ENCODE results near the gene NUTM1. TPM values are rescaled to one million over a fixed set of nuclear protein-coding genes. Genes with fewer than 3 reads are reported as not detected.

Gene NUTM1
- total RNA-seq, 2 experiments from 2014 or later = 0.05 TPM; not detected in 1

GRCh38 chr15:34329006-34329405 lies 14.1 kb upstream of the NUTM1 start:
- Mint-ChIP-seq H3K4me1 (ENCODE audit: low read depth) (peaks cover 73% of the 10 kb centered on the region), H3K27ac (peak overlapping the region; percentile 91), H3K36me3 (ENCODE audit: low read depth) (peaks cover 3% of the 10 kb centered on the region), H3K27me3 (ENCODE audit: low read depth) (no peaks in the 10 kb centered on the region), H3K9me3 (no peaks in the 10 kb centered on the region), H3K4me3 (peak overlapping the region; percentile 36)
- DNase-seq = no peak
- intact Hi-C loops (cut with micrococcal nuclease) = no loop called here
- CTCF ChIA-PET = interaction anchor here (0.6 to 2.1 kb wide), 10 partner anchors 9 to 259 kb away, joined by 3 to 8 read pairs (median 4); partner anchors contain the start of genes KATNBL1, LPCAT4, NOP10 and NUTM1

GRCh38 chr15:34330279-34330678 lies 12.8 kb upstream of the NUTM1 start:
- peaks cover 3% of the 10 kb centered on the region for H3K36me3 Mint-ChIP-seq (ENCODE audit: low read depth)
- peaks cover 69% of the 10 kb centered on the region for H3K4me1 Mint-ChIP-seq (ENCODE audit: low read depth)
- no peak for DNase-seq
- no peaks in the 10 kb centered on the region for H3K9me3 Mint-ChIP-seq
- CTCF ChIA-PET = interaction anchor here (0.7 to 1.7 kb wide), 5 partner anchors 38 to 120 kb away, joined by 3 to 5 read pairs (median 4); partner anchors contain the start of gene KATNBL1
- H3K27me3 Mint-ChIP-seq (ENCODE audit: low read depth) = no peaks in the 10 kb centered on the region
- intact Hi-C loops (cut with micrococcal nuclease) = no loop called here
- peak overlapping the region; percentile 77 for H3K27ac Mint-ChIP-seq
- no peak overlapping the region for H3K4me3 Mint-ChIP-seq

GRCh38 chr15:34331809-34332208 lies 11.3 kb upstream of the NUTM1 start:
- intact Hi-C loops (cut with micrococcal nuclease) = no loop called here
- H3K27me3 Mint-ChIP-seq (ENCODE audit: low read depth) = no peaks in the 10 kb centered on the region
- no peaks in the 10 kb centered on the region for H3K9me3 Mint-ChIP-seq
- peak overlapping the region; percentile 97 for H3K27ac Mint-ChIP-seq
- DNase-seq = no peak
- H3K36me3 Mint-ChIP-seq (ENCODE audit: low read depth) = peaks cover 5% of the 10 kb centered on the region
- peaks cover 65% of the 10 kb centered on the region for H3K4me1 Mint-ChIP-seq (ENCODE audit: low read depth)
- CTCF ChIA-PET = no interaction called here
- H3K4me3 Mint-ChIP-seq = peak overlapping the region; percentile 35

GRCh38 chr15:34332553-34333120 lies 10.5 kb upstream of the NUTM1 start:
- Mint-ChIP-seq H3K36me3 (ENCODE audit: low read depth) (peaks cover 9% of the 10 kb centered on the region), H3K4me3 (peak overlapping the region; percentile 35), H3K4me1 (ENCODE audit: low read depth) (peaks cover 59% of the 10 kb centered on the region), H3K9me3 (no peaks in the 10 kb centered on the region), H3K27me3 (ENCODE audit: low read depth) (no peaks in the 10 kb centered on the region), H3K27ac (peak overlapping the region; percentile 97)
- DNase-seq = no peak
- intact Hi-C loops (cut with micrococcal nuclease) = no loop called here
- CTCF ChIA-PET = interaction anchor here (0.6 to 2.4 kb wide), 4 partner anchors 33 to 94 kb away, joined by 3 to 15 read pairs (median 4); partner anchors contain the start of gene LPCAT4

- CTCF ChIA-PET = interaction anchor here (2.4 kb wide), 1 partner anchor 93 kb away, joined by 15 read pairs; no protein-coding TSS in a partner anchor
- Mint-ChIP-seq H3K27ac (peak overlapping the region; percentile 97), H3K9me3 (no peaks in the 10 kb centered on the region), H3K4me3 (peak overlapping the region; percentile 95), H3K36me3 (ENCODE audit: low read depth) (peaks cover 12% of the 10 kb centered on the region), H3K27me3 (ENCODE audit: low read depth) (no peaks in the 10 kb centered on the region), H3K4me1 (ENCODE audit: low read depth) (peaks cover 58% of the 10 kb centered on the region)
- DNase-seq = no peak
- intact Hi-C loops (cut with micrococcal nuclease) = loop anchor here (1.0 to 5.0 kb wide), 3 partner anchors 95 to 1142 kb away; partner anchors contain the start of genes AVEN and FMN1
These were observed 8.4 kb upstream of the NUTM1 start for GRCh38 chr15:34334672-34335071.

- H3K9me3 Mint-ChIP-seq = no peaks in the 10 kb centered on the region
- no peak for DNase-seq
- H3K36me3 Mint-ChIP-seq (ENCODE audit: low read depth) = peaks cover 19% of the 10 kb centered on the region
- H3K4me1 Mint-ChIP-seq (ENCODE audit: low read depth) = peaks cover 60% of the 10 kb centered on the region
- intact Hi-C loops (cut with micrococcal nuclease) = loop anchor here (2.0 to 5.0 kb wide), 3 partner anchors 297 to 1143 kb away; partner anchors contain the start of genes AVEN, FMN1 and ZNF770
- peak overlapping the region; percentile 97 for H3K27ac Mint-ChIP-seq
- CTCF ChIA-PET = interaction anchor here (0.5 to 2.2 kb wide), 4 partner anchors 8 to 252 kb away, joined by 4 to 9 read pairs (median 7); no protein-coding TSS in a partner anchor
- no peaks in the 10 kb centered on the region for H3K27me3 Mint-ChIP-seq (ENCODE audit: low read depth)
- H3K4me3 Mint-ChIP-seq = peak overlapping the region; percentile 95
These were observed 7.7 kb upstream of the NUTM1 start for GRCh38 chr15:34335176-34336032.

- peak; percentile 25 for DNase-seq
- H3K4me1 Mint-ChIP-seq (ENCODE audit: low read depth) = peaks cover 59% of the 10 kb centered on the region
- no peaks in the 10 kb centered on the region for H3K27me3 Mint-ChIP-seq (ENCODE audit: low read depth)
- peak overlapping the region; percentile 95 for H3K4me3 Mint-ChIP-seq
- peaks cover 25% of the 10 kb centered on the region for H3K36me3 Mint-ChIP-seq (ENCODE audit: low read depth)
- H3K9me3 Mint-ChIP-seq = no peaks in the 10 kb centered on the region
- CTCF ChIA-PET = interaction anchor here (0.9 to 2.2 kb wide), 6 partner anchors 8 to 251 kb away, joined by 3 to 9 read pairs (median 6); no protein-coding TSS in a partner anchor
- H3K27ac Mint-ChIP-seq = peak overlapping the region; percentile 97
- intact Hi-C loops (cut with micrococcal nuclease) = loop anchor here (2.0 to 5.0 kb wide), 2 partner anchors 652 to 1144 kb away; partner anchors contain the start of genes FMN1 and ZNF770
These were observed 6.7 kb upstream of the NUTM1 start for GRCh38 chr15:34336231-34336990.

- Mint-ChIP-seq H3K4me3 (peak overlapping the region; percentile 95), H3K4me1 (ENCODE audit: low read depth) (peaks cover 60% of the 10 kb centered on the region), H3K27ac (peak overlapping the region; percentile 97), H3K27me3 (ENCODE audit: low read depth) (no peaks in the 10 kb centered on the region), H3K9me3 (no peaks in the 10 kb centered on the region), H3K36me3 (ENCODE audit: low read depth) (peaks cover 31% of the 10 kb centered on the region)
- intact Hi-C loops (cut with micrococcal nuclease) = loop anchor here (1.0 to 5.0 kb wide), 5 partner anchors 9 to 1145 kb away; partner anchors contain the start of genes EMC7, FMN1, LPCAT4 and ZNF770
- CTCF ChIA-PET = interaction anchor here (0.7 to 2.7 kb wide), 7 partner anchors 9 to 96 kb away, joined by 3 to 9 read pairs (median 5); no protein-coding TSS in a partner anchor
- peak; percentile 53 for DNase-seq
These were observed 6.0 kb upstream of the NUTM1 start for GRCh38 chr15:34336991-34337556.

- H3K9me3 Mint-ChIP-seq = no peaks in the 10 kb centered on the region
These were observed 5.4 kb upstream of the NUTM1 start, which contains the start of gene SLC12A6 for GRCh38 chr15:34337557-34338306. TSS of gene SLC12A6 (minus strand) at chr15:34337781. CDS start at chr15:34336680, 1,101 bp downstream.

GRCh38 chr15:34338347-34338746 lies 4.8 kb upstream of the NUTM1 start:
- H3K4me3 Mint-ChIP-seq = peak overlapping the region; percentile 95
- no peak overlapping the region for H3K27ac Mint-ChIP-seq
- intact Hi-C loops (cut with micrococcal nuclease) = loop anchor here (1.0 to 5.0 kb wide), 2 partner anchors 113 to 1146 kb away; partner anchors contain the start of genes EMC4 and FMN1
- DNase-seq = no peak
- H3K36me3 Mint-ChIP-seq (ENCODE audit: low read depth) = peaks cover 31% of the 10 kb centered on the region
- no peaks in the 10 kb centered on the region for H3K27me3 Mint-ChIP-seq (ENCODE audit: low read depth)
- no peaks in the 10 kb centered on the region for H3K9me3 Mint-ChIP-seq
- H3K4me1 Mint-ChIP-seq (ENCODE audit: low read depth) = peaks cover 51% of the 10 kb centered on the region
- CTCF ChIA-PET = interaction anchor here (0.6 to 2.7 kb wide), 5 partner anchors 9 to 281 kb away, joined by 3 to 9 read pairs (median 3); no protein-coding TSS in a partner anchor

More at GRCh38 chr15:34337557-34338306, 5.4 kb upstream of the NUTM1 start, which contains the start of gene SLC12A6:
- Mint-ChIP-seq H3K27ac (peak within 1 kb of the TSS; percentile 97), H3K4me3 (peak within 1 kb of the TSS; percentile 95), H3K36me3 (ENCODE audit: low read depth) (peaks cover 31% of the 10 kb centered on the region), H3K4me1 (ENCODE audit: low read depth) (peaks cover 53% of the 10 kb centered on the region), H3K27me3 (ENCODE audit: low read depth) (no peaks in the 10 kb centered on the region)
- intact Hi-C loops (cut with micrococcal nuclease) = loop anchor here (1.0 to 5.0 kb wide), 6 partner anchors 9 to 1145 kb away; partner anchors contain the start of genes EMC4, EMC7, FMN1 and LPCAT4
- CTCF ChIA-PET = interaction anchor here (0.7 to 2.7 kb wide), 6 partner anchors 9 to 275 kb away, joined by 3 to 9 read pairs (median 3); no protein-coding TSS in a partner anchor
- peak; percentile 91 for DNase-seq

Measured in activated naive CD4-positive, alpha-beta T cell treated with anti-CD3 and anti-CD28 coated beads for 36 hours (primary cell).